VCaP (cell line): Measurements from ENCODE around the gene OR4D1.
A peak's percentile ranks its signal among the peaks of the same experiment; 100 is the strongest.

ENCODE experiments used
- H3K27ac ChIP-seq: fragments of 450-650 bp; 2 replicates; pipeline ENCODE4 v1.5.1; 2017
- CTCF ChIP-seq: fragments of 450-650 bp; conservative IDR thresholded peaks from 2 replicates; pipeline ENCODE4 v1.5.1; 2017; ENCODE audit warnings: mild to moderate bottlenecking, moderate library complexity

The OR4D1 gene

GRCh38 chr17:58153671-58154070 lies 5.5 kb downstream of the OR4D1 start:
- no peak for TF ChIP-seq CTCF
- H3K27ac ChIP-seq = no peak overlapping the region

- TF ChIP-seq CTCF = no peak
Measured at GRCh38 chr17:58156839-58157803, 8.9 kb downstream of the OR4D1 start.

GRCh38 chr17:58158181-58158580 lies 10.0 kb downstream of the OR4D1 start:
- H3K27ac ChIP-seq = no peak overlapping the region

More at GRCh38 chr17:58156839-58157803, 8.9 kb downstream of the OR4D1 start:
- peak overlapping the region; percentile 51 for H3K27ac ChIP-seq

GRCh38 chr17:58161566-58161965 lies 13.4 kb downstream of the OR4D1 start:
- TF ChIP-seq CTCF = no peak
- H3K27ac ChIP-seq = no peak overlapping the region

More at GRCh38 chr17:58158181-58158580, 10.0 kb downstream of the OR4D1 start:
- TF ChIP-seq CTCF = no peak

GRCh38 chr17:58165981-58166380 lies 17.8 kb downstream of the OR4D1 start:
- no peak for TF ChIP-seq CTCF
- no peak overlapping the region for H3K27ac ChIP-seq

- no peak for TF ChIP-seq CTCF
- H3K27ac ChIP-seq = no peak within 1 kb of the TSS
Measured at GRCh38 chr17:58166682-58167081, 18.5 kb downstream of the OR4D1 start, which contains the start of gene OR4D2. OR4D2 (plus strand) TSS chr17:58166982; CDS start chr17:58169656, 2,674 bp downstream.

GRCh38 chr17:58170622-58171021 lies 22.4 kb downstream of the OR4D1 start:
- no peak overlapping the region for H3K27ac ChIP-seq
- no peak for TF ChIP-seq CTCF
